Measurements from ENCODE around the gene FAM181A. TPM values are rescaled to one million over a fixed set of nuclear protein-coding genes. Genes with fewer than 3 reads are reported as not detected.

FAM181A gene
- total RNA-seq, 4 donors from 2014 or later = not detected

DNA sequence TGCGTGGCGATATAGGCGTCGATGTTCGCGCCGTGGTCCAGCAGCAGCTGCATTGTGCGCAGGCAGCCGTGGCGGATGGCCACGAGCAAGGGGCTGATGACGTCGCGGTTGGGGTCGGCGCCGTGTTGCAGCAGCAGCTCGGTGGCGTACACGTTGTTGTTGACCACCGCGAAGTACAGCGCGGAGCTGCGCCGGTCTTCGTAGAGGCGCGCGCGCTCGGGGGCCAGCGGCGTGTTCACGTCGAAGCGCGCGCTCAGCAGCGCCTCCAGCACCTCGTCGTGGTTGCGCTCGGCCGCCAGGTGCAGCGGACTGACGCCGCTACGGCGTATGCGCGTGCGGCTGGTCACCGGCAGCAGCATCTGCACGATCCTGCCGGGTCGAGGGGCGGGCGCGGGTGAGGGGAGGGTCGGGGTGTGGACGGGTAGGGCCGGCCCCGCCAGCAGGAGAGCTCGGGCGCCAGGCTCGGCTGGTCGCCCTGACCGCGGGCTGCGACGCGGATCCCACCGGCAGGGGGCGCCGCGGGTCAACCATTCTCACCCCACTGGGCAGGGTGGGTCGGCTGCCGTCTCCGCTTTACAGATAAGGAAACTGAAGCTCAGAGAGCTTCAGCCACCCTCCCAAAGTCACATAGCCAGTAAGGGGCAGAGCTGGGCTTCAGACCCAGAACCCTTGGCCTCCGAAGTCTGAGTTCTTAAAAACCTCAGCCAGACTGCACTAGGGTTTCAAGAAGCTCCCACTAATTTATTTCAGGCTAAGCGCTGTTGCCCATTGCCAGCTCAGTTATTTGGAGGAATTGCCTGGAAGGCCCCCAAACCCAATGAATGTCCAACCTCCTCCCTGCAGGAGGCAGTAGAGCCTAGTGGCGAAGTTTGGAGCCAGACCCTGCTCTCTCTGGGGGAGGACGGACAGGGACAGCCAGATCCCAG is 12.4 kb downstream of the FAM181A start:
- 9 to 30% methylated on average over 15 to 76 of the region's 84 CpGs for WGBS, 2 donors
- TF ChIP-seq POLR2A (IDR thresholded peaks at IDR 0.05) = no peak
- TF ChIP-seq, protein P1, sequence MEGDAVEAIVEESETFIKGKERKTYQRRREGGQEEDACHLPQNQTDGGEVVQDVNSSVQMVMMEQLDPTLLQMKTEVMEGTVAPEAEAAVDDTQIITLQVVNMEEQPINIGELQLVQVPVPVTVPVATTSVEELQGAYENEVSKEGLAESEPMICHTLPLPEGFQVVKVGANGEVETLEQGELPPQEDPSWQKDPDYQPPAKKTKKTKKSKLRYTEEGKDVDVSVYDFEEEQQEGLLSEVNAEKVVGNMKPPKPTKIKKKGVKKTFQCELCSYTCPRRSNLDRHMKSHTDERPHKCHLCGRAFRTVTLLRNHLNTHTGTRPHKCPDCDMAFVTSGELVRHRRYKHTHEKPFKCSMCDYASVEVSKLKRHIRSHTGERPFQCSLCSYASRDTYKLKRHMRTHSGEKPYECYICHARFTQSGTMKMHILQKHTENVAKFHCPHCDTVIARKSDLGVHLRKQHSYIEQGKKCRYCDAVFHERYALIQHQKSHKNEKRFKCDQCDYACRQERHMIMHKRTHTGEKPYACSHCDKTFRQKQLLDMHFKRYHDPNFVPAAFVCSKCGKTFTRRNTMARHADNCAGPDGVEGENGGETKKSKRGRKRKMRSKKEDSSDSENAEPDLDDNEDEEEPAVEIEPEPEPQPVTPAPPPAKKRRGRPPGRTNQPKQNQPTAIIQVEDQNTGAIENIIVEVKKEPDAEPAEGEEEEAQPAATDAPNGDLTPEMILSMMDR (IDR thresholded peaks at IDR 0.05) = no peak
- intact Hi-C loops (cut with DNase I; ENCODE audit: low total_unique reads) = no loop called here
- DNase-seq (ENCODE audit: low spot score in 2 of 2) = peak; percentile 49 to 95
- no peak overlapping the region for H3K4me3 ChIP-seq (ENCODE audit: low read depth, poor library complexity, severe bottlenecking)

DNA sequence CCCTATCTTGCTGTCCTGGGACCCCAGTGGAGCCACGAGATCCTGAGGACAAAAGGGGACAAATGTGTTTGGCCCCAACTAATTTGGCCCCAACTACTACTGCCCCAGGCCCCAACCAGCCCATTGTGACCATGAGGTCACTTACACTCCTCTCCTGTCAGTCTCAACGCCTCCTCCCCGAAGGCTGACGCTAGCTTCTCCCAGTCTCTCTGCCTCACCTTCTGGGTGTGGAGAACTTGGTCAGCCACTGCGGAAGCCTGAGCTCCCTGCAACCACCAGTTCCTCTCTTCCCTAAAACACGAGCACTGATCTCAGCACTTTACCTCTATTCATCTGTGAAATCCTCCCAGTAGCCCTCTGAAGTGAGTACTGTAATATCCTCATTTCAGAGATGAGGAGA is 13.3 kb downstream of the FAM181A start:
- 88 to 89% methylated on average over 6 of the region's 6 CpGs for WGBS, 2 donors
- TF ChIP-seq, protein P1 (IDR thresholded peaks at IDR 0.05) = no peak
- TF ChIP-seq POLR2A (IDR thresholded peaks at IDR 0.05) = no peak
- no peak overlapping the region for H3K4me3 ChIP-seq (ENCODE audit: low read depth, poor library complexity, severe bottlenecking)
- DNase-seq (ENCODE audit: low spot score in 2 of 2) = no peak
- intact Hi-C loops (cut with DNase I; ENCODE audit: low total_unique reads) = no loop called here

DNA sequence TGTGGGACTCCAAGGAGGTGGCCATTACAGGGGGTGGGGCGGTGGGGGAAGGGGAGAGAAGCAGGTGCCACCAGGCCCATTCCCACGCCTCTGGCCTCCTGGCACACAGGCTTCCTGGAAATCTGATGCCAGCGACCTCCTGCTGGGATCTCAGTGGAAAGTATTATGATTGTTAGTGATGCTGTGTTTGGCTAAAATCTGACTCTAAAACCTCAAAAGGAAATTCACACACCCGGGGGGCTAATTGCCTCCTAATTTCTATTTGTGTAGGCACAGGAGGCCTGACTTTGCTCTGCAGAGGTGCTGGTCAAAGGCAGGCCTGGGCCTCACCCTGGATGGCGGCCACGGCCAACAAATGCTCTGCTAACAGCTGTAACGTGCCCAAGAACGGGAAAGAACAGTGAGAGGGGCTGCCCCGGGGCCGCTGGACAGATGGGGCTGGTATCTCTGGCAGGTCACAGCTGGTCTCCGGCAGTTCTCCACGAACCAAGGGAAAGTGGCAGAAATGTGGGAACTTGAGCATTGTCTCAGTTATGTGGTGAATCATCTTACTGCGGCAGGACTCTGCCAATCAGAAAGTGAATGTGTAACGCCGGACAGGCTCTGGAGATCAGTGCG is 14.3 kb downstream of the FAM181A start:
- intact Hi-C loops (cut with DNase I; ENCODE audit: low total_unique reads) = no loop called here
- WGBS, 2 donors = 71 to 76% methylated on average over 15 to 16 of the region's 16 CpGs
- TF ChIP-seq POLR2A (IDR thresholded peaks at IDR 0.05) = no peak
- TF ChIP-seq, protein P1 (IDR thresholded peaks at IDR 0.05) = no peak
- DNase-seq (ENCODE audit: low spot score in 2 of 2) = no peak
- H3K4me3 ChIP-seq (ENCODE audit: low read depth, poor library complexity, severe bottlenecking) = no peak overlapping the region

DNA sequence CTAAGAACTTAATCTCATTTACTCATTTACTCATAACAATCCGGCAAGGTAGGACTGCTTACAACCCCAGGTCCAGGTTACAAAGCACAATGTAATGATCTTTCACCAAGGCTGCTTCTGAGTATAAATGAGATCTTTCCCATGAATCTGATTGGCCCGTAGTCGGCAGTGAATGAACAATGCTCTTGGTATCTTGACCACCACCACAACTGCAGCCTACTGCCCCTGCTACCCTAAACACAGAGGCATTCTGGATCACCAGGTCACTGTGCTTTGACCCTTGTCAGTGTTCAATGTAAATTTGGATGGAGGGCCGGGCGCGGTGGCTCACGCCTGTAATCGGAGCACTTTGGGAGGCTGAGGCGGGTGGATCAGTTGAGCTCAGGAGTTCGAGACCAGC is 15.9 kb downstream of the FAM181A start:
- WGBS, 2 donors = 94 to 97% methylated on average over 10 of the region's 10 CpGs
- TF ChIP-seq POLR2A (IDR thresholded peaks at IDR 0.05) = no peak
- TF ChIP-seq, protein P1 (IDR thresholded peaks at IDR 0.05) = no peak
- intact Hi-C loops (cut with DNase I; ENCODE audit: low total_unique reads) = no loop called here
- H3K4me3 ChIP-seq (ENCODE audit: low read depth, poor library complexity, severe bottlenecking) = no peak overlapping the region
- DNase-seq (ENCODE audit: low spot score in 2 of 2) = no peak

DNA sequence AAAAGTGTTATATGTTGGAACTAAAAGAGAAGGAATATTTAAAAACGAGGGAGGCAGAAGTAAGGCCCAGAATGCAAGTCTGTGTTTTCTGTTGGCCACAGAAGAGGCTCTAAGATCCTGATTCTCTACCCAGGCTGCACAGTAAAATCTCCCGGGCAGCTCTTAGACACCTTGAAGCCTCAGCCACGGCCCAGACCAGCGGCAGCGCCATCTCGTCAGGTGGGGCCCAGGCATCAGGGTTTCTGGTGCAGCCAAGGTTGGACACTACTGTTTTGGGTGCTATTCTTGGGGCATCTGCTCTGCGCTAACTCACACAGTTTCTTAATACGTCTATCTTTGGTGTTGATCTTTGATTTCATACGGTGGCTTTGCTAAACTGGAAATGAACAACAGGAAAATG is 16.8 kb downstream of the FAM181A start:
- intact Hi-C loops (cut with DNase I; ENCODE audit: low total_unique reads) = no loop called here
- TF ChIP-seq, protein P1 (IDR thresholded peaks at IDR 0.05) = no peak
- TF ChIP-seq POLR2A (IDR thresholded peaks at IDR 0.05) = no peak
- WGBS, 2 donors = 79 to 83% methylated on average over 9 of the region's 9 CpGs
- no peak for DNase-seq (ENCODE audit: low spot score in 2 of 2)
- no peak overlapping the region for H3K4me3 ChIP-seq (ENCODE audit: low read depth, poor library complexity, severe bottlenecking)

All from lower leg skin (tissue), 4 donors.